Neural progenitor cell (in vitro differentiated cells): ENCODE measurements around the gene NRG2. TPM values are rescaled to one million over a fixed set of nuclear protein-coding genes. Genes with fewer than 3 reads are reported as not detected.

Experiments used
- DNase-seq: peaks from one replicate; pipeline ENCODE4 v3.0.0-alpha.2; 2016; ENCODE audit warnings: low spot score
- H2AFZ ChIP-seq: fragments of 200-600 bp; sonication (generic); replicated peaks from 2 replicates; pipeline ENCODE4 v1.6.1; 2016; ENCODE audit warnings: antibody characterized with exemption
- H3F3A ChIP-seq: fragments of 200-600 bp; sonication (generic); 2 replicates; pipeline ENCODE4 v1.6.1; 2016; ENCODE audit warnings: antibody characterized with exemption, low read depth
- H3K27ac ChIP-seq: fragments of 200-600 bp; sonication (generic); 2 replicates; pipeline ENCODE4 v1.5.1; 2016; ENCODE audit warnings: mild to moderate bottlenecking
- H3K27me3 ChIP-seq: fragments of 200-600 bp; sonication (generic); 2 replicates; pipeline ENCODE4 v1.6.1; 2016; ENCODE audit warnings: mild to moderate bottlenecking, moderate library complexity
- H3K36me3 ChIP-seq: fragments of 200-600 bp; sonication (generic); 2 replicates; pipeline ENCODE4 v1.5.1; 2016
- H3K4me1 ChIP-seq: fragments of 200-600 bp; sonication (generic); 2 replicates; pipeline ENCODE4 v1.6.1; 2016; ENCODE audit warnings: mixed run types
- H3K4me2 ChIP-seq: fragments of 200-600 bp; sonication (generic); 2 replicates; pipeline ENCODE4 v1.6.1; 2016
- H3K4me3 ChIP-seq: fragments of 200-600 bp; sonication (generic); 2 replicates; pipeline ENCODE4 v1.5.1; 2016
- H3K79me2 ChIP-seq: fragments of 200-600 bp; sonication (generic); 2 replicates; pipeline ENCODE4 v1.6.1; 2016; ENCODE audit warnings: low read depth
- H3K9ac ChIP-seq: fragments of 200-600 bp; sonication (generic); 2 replicates; pipeline ENCODE4 v1.6.1; 2016
- H3K9me3 ChIP-seq: fragments of 200-600 bp; sonication (generic); 2 replicates; pipeline ENCODE4 v1.5.1; 2016; ENCODE audit warnings: low read depth
- H4K20me1 ChIP-seq: fragments of 200-600 bp; sonication (generic); 2 replicates; pipeline ENCODE4 v1.6.1; 2016; ENCODE audit warnings: low read depth
- H3K27ac Mint-ChIP-seq: 3 replicates; pipeline ENCODE4 v1.8.0; 2021; ENCODE audit warnings: mixed read lengths
- H3K27me3 Mint-ChIP-seq: 2 replicates; pipeline ENCODE4 v1.8.0; 2022; ENCODE audit warnings: low read depth, mild to moderate bottlenecking, inconsistent platforms, moderate library complexity, mixed read lengths; ENCODE audit not compliant: insufficient read depth
- H3K36me3 Mint-ChIP-seq: 3 replicates; pipeline ENCODE4 v1.8.0; 2021; ENCODE audit warnings: mixed read lengths
- H3K4me1 Mint-ChIP-seq: 3 replicates; pipeline ENCODE4 v1.8.0; 2021; ENCODE audit warnings: mixed read lengths
- H3K4me3 Mint-ChIP-seq: 3 replicates; pipeline ENCODE4 v1.8.0; 2021; ENCODE audit warnings: mild to moderate bottlenecking, moderate library complexity, mixed read lengths
- H3K9me3 Mint-ChIP-seq: 3 replicates; pipeline ENCODE4 v1.8.0; 2020; ENCODE audit warnings: mixed read lengths
- CTCF ChIP-seq: fragments of 200-600 bp; sonication (generic); IDR thresholded peaks from 2 replicates; pipeline ENCODE4 v1.5.1; 2017; ENCODE audit warnings: antibody characterized with exemption, mild to moderate bottlenecking
- EZH2 ChIP-seq: fragments of 200-600 bp; sonication (generic); IDR thresholded peaks from 2 replicates; pipeline ENCODE4 v1.6.1; 2017; ENCODE audit warnings: antibody characterized with exemption, mild to moderate bottlenecking, moderate library complexity
- EZH2phosphoT487 ChIP-seq: fragments of 200-600 bp; sonication (generic); IDR thresholded peaks from 2 replicates; pipeline ENCODE4 v1.6.1; 2017; ENCODE audit warnings: antibody characterized with exemption
- total RNA-seq: library from RNA; depleted of rRNA; stranded (reverse); fragments of >200 nt; gene quantifications from 2 replicates; pipeline ENCODE4 v1.2.3, GENCODE V29; 2015; ENCODE audit warnings: low replicate concordance

The NRG2 gene
- total RNA-seq, 1 donor from 2014 or later: 0.13 TPM

DNA sequence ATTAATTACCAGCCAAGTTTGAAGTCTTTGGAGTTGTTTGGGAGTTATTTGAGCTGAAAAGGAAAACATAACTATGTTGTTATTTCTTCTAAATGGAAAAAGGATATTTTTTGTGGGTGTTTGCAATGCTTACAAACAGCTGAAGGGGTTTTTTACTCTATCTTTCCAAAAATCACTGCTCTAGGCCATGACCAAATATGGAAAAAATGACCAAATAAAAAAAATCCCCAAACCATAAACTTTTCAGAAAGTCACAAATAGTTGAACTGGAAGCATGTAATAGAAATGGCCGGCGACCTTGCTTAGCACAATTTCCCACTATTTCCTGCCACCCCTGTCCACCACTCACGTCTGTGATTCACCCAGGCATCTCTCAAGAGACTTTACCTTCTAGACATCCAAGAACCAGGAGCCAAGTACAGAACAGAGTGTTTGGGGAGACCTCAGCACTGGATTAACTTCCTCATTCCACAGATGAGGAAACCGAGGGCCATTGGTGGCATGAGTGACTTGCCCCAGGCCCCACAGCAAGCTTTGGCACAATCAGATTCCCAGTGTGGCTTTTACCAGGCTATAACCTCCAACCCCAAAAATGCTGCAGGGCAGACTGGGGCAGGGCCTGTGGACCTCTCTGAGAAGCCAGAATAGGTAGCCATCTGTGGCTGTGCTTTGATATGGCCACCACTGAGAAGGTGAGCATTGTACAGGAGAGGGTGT is 84.5 kb downstream of the NRG2 start:
- Histone ChIP-seq H3K9me3 (no peaks in the 10 kb centered on the region), H3K36me3 (no peaks in the 10 kb centered on the region), H2AFZ (no peak overlapping the region), H3K4me1 (peaks cover 8% of the 10 kb centered on the region), H4K20me1 (no peaks in the 10 kb centered on the region), H3F3A (no peaks in the 10 kb centered on the region), H3K27ac (no peak overlapping the region), H3K79me2 (no peaks in the 10 kb centered on the region), H3K4me2 (no peak overlapping the region), H3K9ac (no peak overlapping the region), H3K27me3 (peaks cover 9% of the 10 kb centered on the region), H3K4me3 (no peak overlapping the region)
- Mint-ChIP-seq H3K27ac (no peak overlapping the region), H3K4me3 (no peak overlapping the region), H3K4me1 (peaks cover 12% of the 10 kb centered on the region), H3K27me3 (peaks cover 4% of the 10 kb centered on the region), H3K9me3 (no peaks in the 10 kb centered on the region), H3K36me3 (no peaks in the 10 kb centered on the region)
- no peak for DNase-seq
- TF ChIP-seq CTCF: no peak
- no peak for TF ChIP-seq EZH2phosphoT487
- no peak for TF ChIP-seq EZH2

DNA sequence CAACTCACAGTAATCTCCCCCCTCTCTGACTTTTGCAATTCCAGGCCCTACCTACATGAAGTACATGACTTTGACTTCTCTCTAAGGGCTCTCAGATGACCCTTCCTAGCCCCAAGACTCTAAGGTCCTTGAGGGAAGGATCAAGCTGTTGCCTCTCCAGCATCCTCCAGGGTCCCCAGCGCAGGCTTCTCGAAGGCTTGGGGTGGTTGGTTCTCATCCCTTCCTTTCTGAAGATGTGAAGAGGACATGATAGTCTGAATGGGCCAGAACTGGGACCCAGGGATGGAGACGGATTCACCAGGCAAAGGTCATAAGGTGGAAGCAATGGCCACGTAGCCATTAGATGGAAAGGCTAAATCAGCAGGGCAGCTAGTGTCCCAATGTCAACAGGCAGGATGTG is 86.8 kb downstream of the NRG2 start:
- H3K4me1 Mint-ChIP-seq: peaks cover 12% of the 10 kb centered on the region
- Histone ChIP-seq H3K36me3 (no peaks in the 10 kb centered on the region), H2AFZ (no peak overlapping the region), H3K9me3 (no peaks in the 10 kb centered on the region), H4K20me1 (no peaks in the 10 kb centered on the region), H3K4me1 (peaks cover 8% of the 10 kb centered on the region), H3K27ac (no peak overlapping the region), H3K4me3 (no peak overlapping the region), H3K4me2 (no peak overlapping the region), H3K79me2 (no peaks in the 10 kb centered on the region), H3K27me3 (no peaks in the 10 kb centered on the region), H3F3A (no peaks in the 10 kb centered on the region), H3K9ac (no peak overlapping the region)
- no peaks in the 10 kb centered on the region for H3K9me3 Mint-ChIP-seq
- H3K4me3 Mint-ChIP-seq: no peak overlapping the region
- TF ChIP-seq EZH2phosphoT487: no peak
- no peak for TF ChIP-seq CTCF
- no peak for TF ChIP-seq EZH2
- peaks cover 4% of the 10 kb centered on the region for H3K27me3 Mint-ChIP-seq
- H3K27ac Mint-ChIP-seq: no peak overlapping the region
- H3K36me3 Mint-ChIP-seq: no peaks in the 10 kb centered on the region
- no peak for DNase-seq

DNA sequence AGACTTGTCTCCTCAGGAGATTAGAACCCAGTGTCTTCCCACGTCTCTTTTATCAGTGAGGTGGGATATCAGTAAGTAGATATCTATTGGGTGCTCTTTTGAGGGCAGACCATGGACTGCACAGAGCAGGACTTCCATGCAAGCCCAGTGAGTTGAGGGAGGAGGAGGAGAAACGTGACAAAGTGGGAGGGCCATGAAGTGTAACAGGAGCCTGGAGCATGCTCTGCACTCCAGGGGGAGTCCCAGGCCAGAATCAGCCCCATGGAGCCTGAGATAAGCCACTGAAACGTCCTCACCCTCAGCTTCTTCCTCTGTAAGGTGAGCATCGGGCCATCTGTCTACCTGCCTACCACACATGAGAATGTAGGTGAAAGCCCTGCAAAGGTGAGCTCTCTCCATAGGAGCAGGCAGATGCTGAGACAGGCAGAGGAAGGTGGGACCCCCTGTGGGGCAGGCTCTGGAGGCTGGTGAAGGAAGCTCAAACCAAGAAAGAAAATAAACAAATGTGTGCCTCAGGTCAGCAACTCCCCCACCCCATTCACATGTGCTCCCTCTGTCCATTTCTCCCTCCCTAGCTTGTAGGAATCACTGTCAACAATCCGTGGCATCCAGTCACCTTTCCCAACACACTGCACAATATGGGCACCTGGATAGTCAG is 87.4 kb downstream of the NRG2 start:
- no peak overlapping the region for H3K4me2 ChIP-seq
- H4K20me1 ChIP-seq: no peaks in the 10 kb centered on the region
- DNase-seq: peak; percentile 36
- no peaks in the 10 kb centered on the region for H3K36me3 ChIP-seq
- peak overlapping the region; percentile 55 for H2AFZ ChIP-seq
- H3K36me3 Mint-ChIP-seq: no peaks in the 10 kb centered on the region
- no peak overlapping the region for H3K27ac Mint-ChIP-seq
- H3K9ac ChIP-seq: no peak overlapping the region
- H3K4me3 ChIP-seq: no peak overlapping the region
- H3K4me1 Mint-ChIP-seq: peaks cover 12% of the 10 kb centered on the region
- no peak overlapping the region for H3K27ac ChIP-seq
- TF ChIP-seq EZH2phosphoT487: no peak
- TF ChIP-seq EZH2: no peak
- TF ChIP-seq CTCF: no peak
- no peaks in the 10 kb centered on the region for H3K79me2 ChIP-seq
- peaks cover 8% of the 10 kb centered on the region for H3K4me1 ChIP-seq
- H3K27me3 ChIP-seq: no peaks in the 10 kb centered on the region
- H3K27me3 Mint-ChIP-seq: peaks cover 4% of the 10 kb centered on the region
- H3K4me3 Mint-ChIP-seq: no peak overlapping the region
- no peaks in the 10 kb centered on the region for H3K9me3 Mint-ChIP-seq
- H3F3A ChIP-seq: no peaks in the 10 kb centered on the region
- H3K9me3 ChIP-seq: no peaks in the 10 kb centered on the region
